Left lobe of liver (tissue), 2 donors: Measurements from ENCODE around the gene IER5L. TPM values are rescaled to one million over a fixed set of nuclear protein-coding genes. Genes with fewer than 3 reads are reported as not detected.
A peak's percentile ranks its signal among the peaks of the same experiment; 100 is the strongest.
"Not testable (repeated sequence)": the region's sequence is repeated elsewhere in the genome, so short reads cannot be mapped to it uniquely, and the experiment has no call there.

Source experiments
- ATAC-seq: fragments of 200-7000 bp; cut with Tn5 transposase; one replicate; pipeline ENCODE4 v1.9.1; 2020; ENCODE audit warnings: mild to moderate bottlenecking, moderate library complexity
- DNase-seq: peaks from one replicate; pipeline ENCODE4 v3.0.0-alpha.2; 2020; ENCODE audit warnings: low spot score
- total RNA-seq: library from RNA; stranded (reverse); gene quantifications from one replicate; pipeline ENCODE4 v1.2.1, GENCODE V29; 2021
- donor health status: DM: no; HTN: no; CAD: no; lungs with moderate emphysema.
- donor health status: DM: no; HTN: yes; CAD: no.

IER5L gene
- total RNA-seq, 1 donor from 2014 or later: 4.5 TPM

- ATAC-seq (no peak), DNase-seq (no peak)
Observed at GRCh38 chr9:129203556-129203909, 25.5 kb upstream of the IER5L start.

GRCh38 chr9:129202613-129203555 lies 24.8 kb upstream of the IER5L start:
- DNase-seq (peak; percentile 87), ATAC-seq (peak; percentile 98)

- DNase-seq (no peak), ATAC-seq (no peak)
Observed at GRCh38 chr9:129201866-129202265, 23.8 kb upstream of the IER5L start.

GRCh38 chr9:129201289-129201688 lies 23.2 kb upstream of the IER5L start:
- DNase-seq: no peak
- no peak for ATAC-seq

- ATAC-seq (no peak), DNase-seq (no peak)
Observed at GRCh38 chr9:129200255-129200654, 22.2 kb upstream of the IER5L start.

GRCh38 chr9:129199044-129199435 lies 21.0 kb upstream of the IER5L start:
- ATAC-seq (no peak), DNase-seq (no peak)

- ATAC-seq: no peak
- DNase-seq: no peak
Observed at GRCh38 chr9:129198319-129199043, 20.4 kb upstream of the IER5L start.

- no peak for ATAC-seq
- DNase-seq: no peak
Observed at GRCh38 chr9:129197978-129198318, 19.9 kb upstream of the IER5L start.

GRCh38 chr9:129197045-129197444 lies 19.0 kb upstream of the IER5L start:
- ATAC-seq, DNase-seq: not testable (repeated sequence)

GRCh38 chr9:129195606-129196005 lies 17.5 kb upstream of the IER5L start:
- DNase-seq: no peak
- ATAC-seq: no peak

- no peak for DNase-seq
- no peak for ATAC-seq
Observed at GRCh38 chr9:129194221-129194620, 16.2 kb upstream of the IER5L start.

- DNase-seq (no peak), ATAC-seq (no peak)
Observed at GRCh38 chr9:129193655-129194054, 15.6 kb upstream of the IER5L start.

GRCh38 chr9:129191234-129191633 lies 13.2 kb upstream of the IER5L start:
- ATAC-seq (no peak), DNase-seq (no peak)

GRCh38 chr9:129189971-129190370 lies 11.9 kb upstream of the IER5L start:
- not testable (repeated sequence) for ATAC-seq, DNase-seq

- DNase-seq: no peak
- ATAC-seq: no peak
Observed at GRCh38 chr9:129187042-129187441, 9.0 kb upstream of the IER5L start.

GRCh38 chr9:129185991-129186390 lies 7.9 kb upstream of the IER5L start:
- DNase-seq (no peak), ATAC-seq (no peak)

- DNase-seq: no peak
- ATAC-seq: no peak
Observed at GRCh38 chr9:129185402-129185801, 7.3 kb upstream of the IER5L start.

GRCh38 chr9:129184596-129185122 lies 6.6 kb upstream of the IER5L start:
- ATAC-seq: no peak
- no peak for DNase-seq

GRCh38 chr9:129184219-129184524 lies 6.1 kb upstream of the IER5L start:
- ATAC-seq (no peak), DNase-seq (no peak)

- peak; percentile 15 for ATAC-seq
- no peak for DNase-seq
Observed at GRCh38 chr9:129183495-129184218, 5.6 kb upstream of the IER5L start.
